Left lung (tissue), 10 donors: ENCODE measurements around the gene WNT9A. TPM values are rescaled to one million over a fixed set of nuclear protein-coding genes. Genes with fewer than 3 reads are reported as not detected.

ENCODE experiments used
- ATAC-seq: fragments of 200-7000 bp; cut with Tn5 transposase; one replicate; pipeline ENCODE4 v1.9.1; 2020; ENCODE audit warnings: moderate library complexity
- DNase-seq, 4 donors: peaks; one replicate each; pipeline ENCODE4 v3.0.0-alpha.2; 2013 to 2020
- H3K27ac ChIP-seq, 2 donors: fragments of 200-600 bp; sonication (generic) in 1 of 2; one replicate each; pipeline versions ENCODE4 v1.5.0 to v1.8.0; 2020 to 2021
- H3K27me3 ChIP-seq, 2 donors: fragments of 200-600 bp; sonication (generic) in 1 of 2; one replicate each; pipeline versions ENCODE4 v1.5.0 to v1.8.0; 2020 to 2021
- H3K36me3 ChIP-seq, 2 donors: fragments of 200-600 bp; sonication (generic) in 1 of 2; one replicate each; pipeline versions ENCODE4 v1.5.0 to v1.8.0; 2020 to 2021
- H3K4me1 ChIP-seq, 2 donors: fragments of 200-600 bp; one replicate each; pipeline ENCODE4 v1.8.0; 2021
- H3K4me3 ChIP-seq, 2 donors: fragments of 200-600 bp; sonication (generic) in 1 of 2; one replicate each; pipeline versions ENCODE4 v1.5.0 to v1.8.0; 2020 to 2021; ENCODE audit warnings: mild to moderate bottlenecking in 1 of 2
- H3K9me3 ChIP-seq, 2 donors: fragments of 200-600 bp; sonication (generic) in 1 of 2; one replicate each; pipeline versions ENCODE4 v1.5.0 to v1.8.0; 2020 to 2021
- intact Hi-C, 2 donors: fragments of 100-400 bp; cut with DNase I; formaldehyde crosslinking; loops; one replicate each; pipeline versions ENCODE4 v1.11.2 to v1.14.2; 2022
- polyA plus RNA-seq, 6 donors: library from polyadenylated mRNA; unstranded; fragments of 120-200 nt; gene quantifications; one replicate each; pipeline ENCODE4 v1.2.1, GENCODE V29; 2013; ENCODE audit not compliant: insufficient read length in 6 of 6
- total RNA-seq, 2 donors: library from RNA; stranded (reverse); fragmentation: NEBNext Ultra II Directional; extraction: Animal tissue kit (Norgen Biotek cat#: 25700); gene quantifications; one replicate each; pipeline ENCODE4 v1.2.1, GENCODE V29; 2021
- TF ChIP-seq, protein P1 (sequence below), 2 donors: fragments of 200-600 bp; sonication (generic) in 1 of 2; IDR thresholded peaks; one replicate each; pipeline versions ENCODE4 v1.5.0 to v1.8.0; 2021; ENCODE audit warnings: antibody characterized with exemption in 2 of 2
- donor health status: DM: no; HTN: yes; CAD: no.
- donor health status: DM: no; HTN: no; CAD: no.

Gene WNT9A
- total and polyA plus RNA-seq, 8 donors, result 2.1 to 8.5 (median 2.9) TPM

DNA sequence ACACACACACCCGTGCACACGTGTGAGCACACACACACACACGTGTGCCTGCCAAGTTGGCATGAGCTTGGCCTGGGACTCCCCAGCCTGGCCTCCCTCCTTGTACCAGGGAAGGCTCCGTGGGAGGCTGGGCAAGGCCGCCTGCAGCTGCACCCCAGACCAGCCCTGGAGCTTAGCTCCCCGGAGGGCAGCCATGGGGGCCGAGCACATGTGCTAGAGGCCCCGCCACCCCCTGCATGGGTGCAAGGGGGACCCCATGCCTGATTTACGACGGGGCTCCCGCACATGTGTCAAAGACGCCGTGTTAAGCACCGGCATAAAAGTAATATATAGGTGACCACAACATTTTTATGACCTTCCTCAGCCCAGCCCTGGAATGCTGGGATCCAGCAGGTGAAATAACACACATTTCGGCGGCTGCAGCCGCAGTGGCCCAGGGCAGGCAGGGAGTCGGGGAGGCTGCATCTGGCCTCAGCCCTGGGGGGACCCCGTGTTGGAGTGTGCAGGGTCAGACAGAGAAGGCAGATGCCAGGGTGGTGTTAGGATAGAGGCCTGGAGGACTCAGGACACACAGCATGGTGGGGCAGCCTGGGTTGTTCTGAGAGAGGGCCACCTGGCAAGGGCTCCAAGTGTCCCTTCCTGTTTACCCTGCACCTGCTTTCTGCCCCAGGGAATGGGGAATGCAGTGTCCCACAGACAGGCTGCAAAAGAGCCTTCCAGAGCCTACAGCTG lies 56.3 kb downstream of the WNT9A start:
- peak in 2 of 4 donors; percentile 21 to 70 for DNase-seq
- Histone ChIP-seq H3K4me1 (peaks cover 10 to 15% of the 10 kb centered on the region in 2 donors), H3K27ac (no peak overlapping the region), H3K27me3 (peaks cover 0 to 17% of the 10 kb centered on the region in 2 donors), H3K36me3 (no peaks in the 10 kb centered on the region), H3K9me3 (no peaks in the 10 kb centered on the region), H3K4me3 (no peak overlapping the region)
- no peak for ATAC-seq
- intact Hi-C loops, result no loop called here
- TF ChIP-seq, protein P1, sequence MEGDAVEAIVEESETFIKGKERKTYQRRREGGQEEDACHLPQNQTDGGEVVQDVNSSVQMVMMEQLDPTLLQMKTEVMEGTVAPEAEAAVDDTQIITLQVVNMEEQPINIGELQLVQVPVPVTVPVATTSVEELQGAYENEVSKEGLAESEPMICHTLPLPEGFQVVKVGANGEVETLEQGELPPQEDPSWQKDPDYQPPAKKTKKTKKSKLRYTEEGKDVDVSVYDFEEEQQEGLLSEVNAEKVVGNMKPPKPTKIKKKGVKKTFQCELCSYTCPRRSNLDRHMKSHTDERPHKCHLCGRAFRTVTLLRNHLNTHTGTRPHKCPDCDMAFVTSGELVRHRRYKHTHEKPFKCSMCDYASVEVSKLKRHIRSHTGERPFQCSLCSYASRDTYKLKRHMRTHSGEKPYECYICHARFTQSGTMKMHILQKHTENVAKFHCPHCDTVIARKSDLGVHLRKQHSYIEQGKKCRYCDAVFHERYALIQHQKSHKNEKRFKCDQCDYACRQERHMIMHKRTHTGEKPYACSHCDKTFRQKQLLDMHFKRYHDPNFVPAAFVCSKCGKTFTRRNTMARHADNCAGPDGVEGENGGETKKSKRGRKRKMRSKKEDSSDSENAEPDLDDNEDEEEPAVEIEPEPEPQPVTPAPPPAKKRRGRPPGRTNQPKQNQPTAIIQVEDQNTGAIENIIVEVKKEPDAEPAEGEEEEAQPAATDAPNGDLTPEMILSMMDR (IDR thresholded peaks at IDR 0.05), result no peak

DNA sequence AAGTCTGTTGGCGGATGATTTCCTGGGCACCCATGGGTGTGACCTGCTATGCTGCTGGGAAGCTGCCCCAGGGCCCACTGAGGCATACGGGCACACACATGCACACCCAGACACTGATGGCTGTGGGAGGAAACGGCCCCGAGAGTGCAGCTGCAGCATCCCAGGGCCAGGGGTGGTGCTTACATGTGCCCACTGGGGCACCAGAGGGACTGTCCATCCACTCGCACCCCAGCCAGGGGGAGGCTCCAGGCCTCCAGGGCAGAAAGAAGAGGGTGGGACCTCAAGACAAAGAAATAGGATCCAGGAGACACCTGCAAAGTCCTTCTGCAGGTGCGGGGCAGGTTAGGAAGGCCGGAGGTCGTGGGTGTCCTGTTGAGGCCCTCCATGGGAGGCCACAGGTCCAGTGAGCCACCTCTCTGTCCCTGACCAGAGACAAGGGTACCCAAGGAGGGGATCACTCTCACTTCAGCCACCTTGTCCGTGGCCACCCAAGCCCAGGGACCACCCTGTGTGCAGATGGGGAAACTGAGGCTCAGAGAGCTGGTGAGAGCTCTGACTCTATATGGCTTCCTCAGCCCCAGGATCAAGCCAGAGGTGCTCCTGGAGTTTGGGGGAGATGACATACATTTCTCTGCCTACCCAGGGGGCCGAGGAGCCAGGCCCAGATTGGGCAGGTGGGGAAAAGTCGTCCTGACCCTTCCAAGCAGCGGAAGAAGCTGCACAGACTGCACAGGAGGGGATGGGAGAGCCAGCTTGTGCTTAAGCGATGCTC lies 57.1 kb downstream of the WNT9A start:
- DNase-seq, result peak in 2 of 4 donors; percentile 19 to 63
- Histone ChIP-seq H3K4me3 (no peak overlapping the region), H3K9me3 (no peaks in the 10 kb centered on the region), H3K27ac (no peak overlapping the region), H3K4me1 (peaks cover 17 to 22% of the 10 kb centered on the region in 2 donors), H3K36me3 (no peaks in the 10 kb centered on the region), H3K27me3 (peaks cover 0 to 23% of the 10 kb centered on the region in 2 donors)
- TF ChIP-seq, protein P1 (IDR thresholded peaks at IDR 0.05), result no peak
- intact Hi-C loops, result no loop called here
- no peak for ATAC-seq

DNA sequence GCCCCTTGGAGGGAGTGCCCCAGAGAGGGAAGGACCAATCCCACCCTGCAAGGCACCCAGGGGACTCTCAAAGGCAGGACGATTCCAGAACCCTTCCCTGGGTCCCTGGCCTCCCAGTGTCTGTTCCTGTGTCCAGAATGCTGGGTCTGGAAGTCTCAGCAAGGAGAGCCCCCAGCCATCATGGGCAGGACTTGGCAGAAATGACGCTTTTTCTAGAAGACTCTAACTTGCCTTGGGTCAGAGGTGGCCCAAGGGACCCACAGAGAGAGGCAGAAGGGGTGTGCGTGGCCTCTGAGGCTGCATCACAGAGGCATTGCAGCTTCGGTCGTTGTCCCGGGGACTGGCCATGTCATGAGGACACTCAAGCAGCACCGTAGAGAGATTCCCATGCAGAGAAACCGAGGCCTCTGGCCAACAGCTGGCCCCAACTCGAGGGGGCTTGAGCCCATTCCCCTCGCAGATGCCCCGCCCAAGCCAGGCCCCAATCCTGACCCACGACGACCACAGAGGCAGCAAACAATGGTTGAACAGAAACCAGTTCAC lies 57.8 kb downstream of the WNT9A start:
- Histone ChIP-seq H3K4me3 (no peak overlapping the region), H3K36me3 (no peaks in the 10 kb centered on the region), H3K27me3 (peaks cover 0 to 23% of the 10 kb centered on the region in 2 donors), H3K4me1 (peaks cover 17 to 27% of the 10 kb centered on the region in 2 donors), H3K9me3 (no peaks in the 10 kb centered on the region), H3K27ac (no peak overlapping the region)
- intact Hi-C loops, result no loop called here
- no peak for ATAC-seq
- peak in 2 of 4 donors; percentile 24 to 62 for DNase-seq
- TF ChIP-seq, protein P1 (IDR thresholded peaks at IDR 0.05), result no peak

DNA sequence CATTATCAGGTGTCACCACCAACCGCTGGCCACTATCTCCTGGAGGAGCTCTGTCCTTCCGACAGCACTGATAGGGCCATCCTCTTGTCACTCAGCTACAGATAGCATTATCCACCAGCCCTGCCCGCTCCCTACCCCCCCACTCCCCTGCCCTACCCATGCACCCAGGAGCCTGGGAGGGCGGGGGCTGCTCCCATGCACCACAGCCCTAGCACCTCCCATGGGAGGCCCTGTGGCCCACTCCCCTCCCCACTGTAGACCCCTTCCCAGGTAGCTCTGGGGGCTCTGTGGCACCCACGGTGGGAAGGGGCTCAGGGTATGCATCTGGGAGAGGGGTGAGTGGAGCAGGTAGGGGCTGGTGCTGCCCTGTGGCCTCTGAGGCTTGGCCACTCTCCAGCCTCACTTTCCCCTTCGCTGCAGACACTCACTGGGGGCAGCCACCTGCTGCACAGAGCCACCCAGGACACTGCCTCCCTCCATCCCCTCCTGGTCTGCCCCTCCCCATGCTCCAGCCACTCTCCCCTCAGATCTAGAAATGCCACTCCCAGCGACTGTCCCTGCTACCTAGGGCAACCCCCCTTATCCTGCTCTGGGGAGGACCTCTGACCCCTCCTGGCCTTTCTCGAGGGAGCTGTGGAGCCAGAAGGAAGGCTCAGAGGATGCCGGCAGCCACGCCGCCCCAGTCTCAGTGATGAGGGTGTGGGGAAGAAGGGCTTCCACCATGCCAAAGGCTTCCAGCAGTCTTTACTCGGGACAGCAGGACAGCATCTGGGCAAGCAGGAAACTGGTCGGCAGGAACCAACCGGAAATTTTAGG lies 58.5 kb downstream of the WNT9A start:
- no peaks in the 10 kb centered on the region for H3K36me3 ChIP-seq
- peak in 2 of 4 donors; percentile 27 to 58 for DNase-seq
- H3K27me3 ChIP-seq, result peaks cover 0 to 23% of the 10 kb centered on the region in 2 donors
- TF ChIP-seq, protein P1 (IDR thresholded peaks at IDR 0.05), result no peak
- no peak overlapping the region for H3K4me3 ChIP-seq
- H3K9me3 ChIP-seq, result no peaks in the 10 kb centered on the region
- intact Hi-C loops, result no loop called here
- peaks cover 17 to 27% of the 10 kb centered on the region in 2 donors for H3K4me1 ChIP-seq
- H3K27ac ChIP-seq, result no peak overlapping the region
- no peak for ATAC-seq
